AG04449 (cell line): ENCODE results near the gene LTB.
A peak's percentile ranks its signal among the peaks of the same experiment; 100 is the strongest.

ENCODE experiments used
- CTCF ChIA-PET: fragments of 350-600 bp; formaldehyde crosslinking; extraction: SDS; loops from one replicate; lab custom pipeline; 2021; ENCODE audit warnings: antibody characterized with exemption; lab: Yijun Ruan, JAX
- POLR2A ChIA-PET: fragments of 400-600, 350-600 bp; formaldehyde crosslinking; extraction: SDS; loops from one replicate; lab custom pipeline; 2020; ENCODE audit warnings: antibody characterized with exemption, inconsistent platforms; lab: Yijun Ruan, JAX
- DNase-seq: peaks from one replicate; pipeline ENCODE4 v3.0.0-alpha.2; 2010; ENCODE audit warnings: low read depth, low spot score
- H3K4me3 ChIP-seq: 2 replicates; pipeline ENCODE4 v1.5.1; 2011; ENCODE audit warnings: low read depth, mild to moderate bottlenecking, control low read depth, low read length
- TF ChIP-seq, protein P1 (sequence below): IDR thresholded peaks from one replicate; pipeline ENCODE4 v1.5.1; 2011; ENCODE audit warnings: mild to moderate bottlenecking, moderate library complexity, low read length, control low read depth, inconsistent platforms; ENCODE audit not compliant: insufficient read depth; ENCODE audit errors: missing control alignments

LTB gene

GRCh38 chr6:31545291-31545690 lies 36.9 kb downstream of the LTB start:
- CTCF ChIA-PET, result interaction anchor here (0.7 to 38.4 kb wide), 7 partner anchors 12 to 80 kb away, joined by 3 to 1569 read pairs (median 9); partner anchors contain the start of genes LST1, LTB, NCR3 and TNF
- TF ChIP-seq, protein P1, sequence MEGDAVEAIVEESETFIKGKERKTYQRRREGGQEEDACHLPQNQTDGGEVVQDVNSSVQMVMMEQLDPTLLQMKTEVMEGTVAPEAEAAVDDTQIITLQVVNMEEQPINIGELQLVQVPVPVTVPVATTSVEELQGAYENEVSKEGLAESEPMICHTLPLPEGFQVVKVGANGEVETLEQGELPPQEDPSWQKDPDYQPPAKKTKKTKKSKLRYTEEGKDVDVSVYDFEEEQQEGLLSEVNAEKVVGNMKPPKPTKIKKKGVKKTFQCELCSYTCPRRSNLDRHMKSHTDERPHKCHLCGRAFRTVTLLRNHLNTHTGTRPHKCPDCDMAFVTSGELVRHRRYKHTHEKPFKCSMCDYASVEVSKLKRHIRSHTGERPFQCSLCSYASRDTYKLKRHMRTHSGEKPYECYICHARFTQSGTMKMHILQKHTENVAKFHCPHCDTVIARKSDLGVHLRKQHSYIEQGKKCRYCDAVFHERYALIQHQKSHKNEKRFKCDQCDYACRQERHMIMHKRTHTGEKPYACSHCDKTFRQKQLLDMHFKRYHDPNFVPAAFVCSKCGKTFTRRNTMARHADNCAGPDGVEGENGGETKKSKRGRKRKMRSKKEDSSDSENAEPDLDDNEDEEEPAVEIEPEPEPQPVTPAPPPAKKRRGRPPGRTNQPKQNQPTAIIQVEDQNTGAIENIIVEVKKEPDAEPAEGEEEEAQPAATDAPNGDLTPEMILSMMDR, result no peak

DNA sequence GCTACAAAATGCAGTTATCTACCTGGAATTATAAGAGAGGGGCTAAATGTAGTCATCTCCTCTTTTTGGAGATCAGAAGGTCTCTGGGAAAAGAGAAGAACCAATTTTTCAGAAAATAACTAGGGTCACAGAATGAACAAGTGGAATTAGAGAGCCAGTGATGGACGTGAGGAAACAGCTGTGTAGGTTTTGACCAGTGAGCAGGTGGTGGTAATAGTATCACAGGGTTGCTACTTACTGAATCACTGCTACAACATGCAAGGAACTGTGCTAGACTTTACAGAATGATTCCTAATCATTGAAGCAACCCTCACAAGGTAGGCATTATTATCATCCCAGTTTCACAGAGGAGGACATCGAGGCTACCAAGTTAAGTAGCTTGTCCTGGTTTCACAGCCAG lies 37.5 kb downstream of the LTB start:
- POLR2A ChIA-PET, result no interaction called here
- TF ChIP-seq, protein P1, result no peak
- H3K4me3 ChIP-seq, result no peak overlapping the region
- CTCF ChIA-PET, result interaction anchor here (0.7 to 38.4 kb wide), 4 partner anchors 13 to 66 kb away, joined by 3 to 1569 read pairs (median 10); partner anchors contain the start of genes LST1, LTB, NCR3 and TNF
- DNase-seq, result no peak

More at GRCh38 chr6:31545291-31545690, 36.9 kb downstream of the LTB start:
- POLR2A ChIA-PET, result no interaction called here
- no peak for DNase-seq
- no peak overlapping the region for H3K4me3 ChIP-seq

GRCh38 chr6:31543639-31544038 lies 38.6 kb downstream of the LTB start:
- TF ChIP-seq, protein P1, result no peak
- ChIA-PET CTCF (interaction anchor here (0.7 to 38.4 kb wide), 3 partner anchors 44 to 60 kb away, joined by 3 to 1569 read pairs (median 3); partner anchors contain the start of genes LST1, LTB, NCR3 and TNF), POLR2A (no interaction called here)
- no peak for DNase-seq
- no peak overlapping the region for H3K4me3 ChIP-seq

- peak; percentile 85 for DNase-seq
- TF ChIP-seq, protein P1, result no peak
- peak within 1 kb of the TSS; percentile 97 for H3K4me3 ChIP-seq
- ChIA-PET POLR2A (interaction anchor here (0.7 to 2.3 kb wide), 12 partner anchors 10 to 286 kb away, joined by 3 to 13 read pairs (median 4); partner anchors contain the start of genes C6orf47, HSPA1A, HSPA1B and HSPA1L), CTCF (interaction anchor here (0.8 to 38.4 kb wide), 9 partner anchors 11 to 141 kb away, joined by 3 to 1569 read pairs (median 4); partner anchors contain the start of genes LST1, LTB, NCR3 and TNF)
Observed at GRCh38 chr6:31541658-31542521, 40.3 kb downstream of the LTB start, which contains the start of gene DDX39B. Gene DDX39B (minus strand): TSS chr6:31542003. CDS start chr6:31540532, 1,471 bp downstream.

GRCh38 chr6:31541059-31541657 lies 41.1 kb downstream of the LTB start:
- peak overlapping the region; percentile 97 for H3K4me3 ChIP-seq
- TF ChIP-seq, protein P1, result no peak
- ChIA-PET POLR2A (interaction anchor here (0.7 to 2.3 kb wide), 9 partner anchors 10 to 1751 kb away, joined by 3 to 13 read pairs (median 5); partner anchors contain the start of genes HSPA1B and MCCD1), CTCF (interaction anchor here (0.8 to 38.4 kb wide), 9 partner anchors 10 to 140 kb away, joined by 3 to 1569 read pairs (median 4); partner anchors contain the start of genes LST1, LTB, NCR3 and TNF)
- DNase-seq, result no peak
